ENCODE results near the gene SST. TPM values are rescaled to one million over a fixed set of nuclear protein-coding genes. Genes with fewer than 3 reads are reported as not detected.

The SST gene
- total RNA-seq, 1 donor from 2014 or later: not detected

- Histone ChIP-seq H3K9me3 (no peaks in the 10 kb centered on the region), H3K36me3 (no peaks in the 10 kb centered on the region), H3K4me3 (no peak overlapping the region), H3K4me1 (no peaks in the 10 kb centered on the region), H3K27ac (no peak overlapping the region), H3K27me3 (no peaks in the 10 kb centered on the region)
- TF ChIP-seq CTCF (IDR thresholded peaks at IDR 0.05): no peak
- intact Hi-C loops (cut with DNase I): no loop called here
- no peak for DNase-seq (ENCODE audit: low spot score in 2 of 2)
Observed at GRCh38 chr3:187624588-187624987, 45.6 kb downstream of the SST start.

GRCh38 chr3:187623285-187623814, 46.8 kb downstream of the SST start:
- TF ChIP-seq CTCF (IDR thresholded peaks at IDR 0.05): no peak
- intact Hi-C loops (cut with DNase I): no loop called here
- H3K9me3 ChIP-seq: no peaks in the 10 kb centered on the region
- no peak overlapping the region for H3K4me3 ChIP-seq
- H3K4me1 ChIP-seq: no peaks in the 10 kb centered on the region
- no peaks in the 10 kb centered on the region for H3K27me3 ChIP-seq
- no peaks in the 10 kb centered on the region for H3K36me3 ChIP-seq
- no peak overlapping the region for H3K27ac ChIP-seq
- no peak for DNase-seq (ENCODE audit: low spot score in 2 of 2)

- intact Hi-C loops (cut with DNase I): no loop called here
- H3K9me3 ChIP-seq: no peaks in the 10 kb centered on the region
- no peak for TF ChIP-seq CTCF (IDR thresholded peaks at IDR 0.05)
Observed at GRCh38 chr3:187621881-187622280, 48.3 kb downstream of the SST start.

GRCh38 chr3:187619461-187619860, 50.7 kb downstream of the SST start:
- TF ChIP-seq CTCF (IDR thresholded peaks at IDR 0.05): no peak
- Histone ChIP-seq H3K9me3 (no peaks in the 10 kb centered on the region), H3K27me3 (no peaks in the 10 kb centered on the region), H3K27ac (no peak overlapping the region), H3K36me3 (no peaks in the 10 kb centered on the region), H3K4me3 (no peak overlapping the region), H3K4me1 (no peaks in the 10 kb centered on the region)
- intact Hi-C loops (cut with DNase I): no loop called here
- no peak for DNase-seq (ENCODE audit: low spot score in 2 of 2)

More at GRCh38 chr3:187621881-187622280, 48.3 kb downstream of the SST start:
- Histone ChIP-seq H3K27ac (no peak overlapping the region), H3K36me3 (no peaks in the 10 kb centered on the region), H3K27me3 (no peaks in the 10 kb centered on the region), H3K4me1 (no peaks in the 10 kb centered on the region), H3K4me3 (no peak overlapping the region)
- DNase-seq (ENCODE audit: low spot score in 2 of 2): no peak

Other genes starting within 250 kb of the SST start
- not detected for gene RTP2, start 32.2 kb upstream of the SST start, total RNA-seq
- 97.9 TPM for gene BCL6, start 75.1 kb upstream of the SST start, total RNA-seq

All from ascending aorta (tissue), 2 donors.